ENCODE results near the gene ABHD8. TPM values are rescaled to one million over a fixed set of nuclear protein-coding genes. Genes with fewer than 3 reads are reported as not detected.

Gene ABHD8
- total RNA-seq, 1 experiment from 2014 or later, result 49.9 TPM

- no peak for DNase-seq (ENCODE audit: low read depth)
- in situ Hi-C loops (cut with HindIII; ENCODE audit: low pct_unique_long_range_greater_than_20kb, low sequenced_read_pairs), result no loop called here
Measured at GRCh38 chr19:17324357-17325114, 21.3 kb upstream of the ABHD8 start.

GRCh38 chr19:17323964-17324332 lies 20.7 kb upstream of the ABHD8 start:
- in situ Hi-C loops (cut with HindIII; ENCODE audit: low pct_unique_long_range_greater_than_20kb, low sequenced_read_pairs), result no loop called here
- no peak for DNase-seq (ENCODE audit: low read depth)

GRCh38 chr19:17323300-17323963 lies 20.2 kb upstream of the ABHD8 start:
- in situ Hi-C loops (cut with HindIII; ENCODE audit: low pct_unique_long_range_greater_than_20kb, low sequenced_read_pairs), result no loop called here
- no peak for DNase-seq (ENCODE audit: low read depth)

- in situ Hi-C loops (cut with HindIII; ENCODE audit: low pct_unique_long_range_greater_than_20kb, low sequenced_read_pairs), result no loop called here
Measured at GRCh38 chr19:17322854-17323253, 19.6 kb upstream of the ABHD8 start.

GRCh38 chr19:17321655-17322489 lies 18.6 kb upstream of the ABHD8 start:
- DNase-seq (ENCODE audit: low read depth), result no peak
- in situ Hi-C loops (cut with HindIII; ENCODE audit: low pct_unique_long_range_greater_than_20kb, low sequenced_read_pairs), result no loop called here

More at GRCh38 chr19:17322854-17323253, 19.6 kb upstream of the ABHD8 start:
- DNase-seq (ENCODE audit: low read depth), result no peak

GRCh38 chr19:17320435-17320834 lies 17.2 kb upstream of the ABHD8 start:
- no peak for DNase-seq (ENCODE audit: low read depth)
- in situ Hi-C loops (cut with HindIII; ENCODE audit: low pct_unique_long_range_greater_than_20kb, low sequenced_read_pairs), result no loop called here

- in situ Hi-C loops (cut with HindIII; ENCODE audit: low pct_unique_long_range_greater_than_20kb, low sequenced_read_pairs), result no loop called here
Measured at GRCh38 chr19:17319473-17320238, 16.4 kb upstream of the ABHD8 start.

GRCh38 chr19:17318966-17319365 lies 15.7 kb upstream of the ABHD8 start:
- in situ Hi-C loops (cut with HindIII; ENCODE audit: low pct_unique_long_range_greater_than_20kb, low sequenced_read_pairs), result no loop called here
- no peak for DNase-seq (ENCODE audit: low read depth)

More at GRCh38 chr19:17319473-17320238, 16.4 kb upstream of the ABHD8 start:
- no peak for DNase-seq (ENCODE audit: low read depth)

GRCh38 chr19:17314007-17314593 lies 10.9 kb upstream of the ABHD8 start:
- in situ Hi-C loops (cut with HindIII; ENCODE audit: low pct_unique_long_range_greater_than_20kb, low sequenced_read_pairs), result no loop called here
- DNase-seq (ENCODE audit: low read depth), result no peak

GRCh38 chr19:17312189-17313113 lies 9.2 kb upstream of the ABHD8 start:
- in situ Hi-C loops (cut with HindIII; ENCODE audit: low pct_unique_long_range_greater_than_20kb, low sequenced_read_pairs), result no loop called here
- no peak for DNase-seq (ENCODE audit: low read depth)

- in situ Hi-C loops (cut with HindIII; ENCODE audit: low pct_unique_long_range_greater_than_20kb, low sequenced_read_pairs), result no loop called here
- DNase-seq (ENCODE audit: low read depth), result peak; percentile 89
Measured at GRCh38 chr19:17311455-17312188, 8.4 kb upstream of the ABHD8 start.

GRCh38 chr19:17309965-17310461 lies 6.8 kb upstream of the ABHD8 start:
- in situ Hi-C loops (cut with HindIII; ENCODE audit: low pct_unique_long_range_greater_than_20kb, low sequenced_read_pairs), result no loop called here
- no peak for DNase-seq (ENCODE audit: low read depth)

GRCh38 chr19:17309198-17309964 lies 6.2 kb upstream of the ABHD8 start, which contains the start of gene DDA1:
Gene DDA1, plus strand, starts transcription at chr19:17309563. Its CDS starts 92 bp downstream, at chr19:17309655.
- DNase-seq (ENCODE audit: low read depth), result peak; percentile 99
- in situ Hi-C loops (cut with HindIII; ENCODE audit: low pct_unique_long_range_greater_than_20kb, low sequenced_read_pairs), result no loop called here

GRCh38 chr19:17307876-17308377 lies 4.7 kb upstream of the ABHD8 start:
- in situ Hi-C loops (cut with HindIII; ENCODE audit: low pct_unique_long_range_greater_than_20kb, low sequenced_read_pairs), result no loop called here

GRCh38 chr19:17306285-17306714 lies 3.1 kb upstream of the ABHD8 start:
- no peak for DNase-seq (ENCODE audit: low read depth)

More at GRCh38 chr19:17307876-17308377, 4.7 kb upstream of the ABHD8 start:
- DNase-seq (ENCODE audit: low read depth), result no peak

More at GRCh38 chr19:17306285-17306714, 3.1 kb upstream of the ABHD8 start:
- in situ Hi-C loops (cut with HindIII; ENCODE audit: low pct_unique_long_range_greater_than_20kb, low sequenced_read_pairs), result no loop called here

Measured in Caki2 (cell line).